ENCODE measurements around the gene JAM3. TPM values are rescaled to one million over a fixed set of nuclear protein-coding genes. Genes with fewer than 3 reads are reported as not detected.

JAM3 gene
- total RNA-seq, 1 donor from 2014 or later, result 101 TPM

GRCh38 chr11:134118006-134118405 is 49.1 kb downstream of the JAM3 start:
- DNase-seq, result no peak
- Mint-ChIP-seq H3K27ac (ENCODE audit: unreplicated experiment) (no peak overlapping the region), H3K9me3 (ENCODE audit: unreplicated experiment) (peaks cover 7% of the 10 kb centered on the region), H3K4me1 (ENCODE audit: low read depth, unreplicated experiment) (peaks cover 48% of the 10 kb centered on the region), H3K27me3 (ENCODE audit: unreplicated experiment) (peaks cover 2% of the 10 kb centered on the region), H3K4me3 (ENCODE audit: unreplicated experiment) (no peak overlapping the region), H3K36me3 (ENCODE audit: unreplicated experiment) (peaks cover 3% of the 10 kb centered on the region)
- TF ChIP-seq CTCF (IDR thresholded peaks at IDR 0.05; ENCODE audit: partially characterized antibody, unreplicated experiment), result no peak

- Mint-ChIP-seq H3K36me3 (ENCODE audit: unreplicated experiment) (peaks cover 3% of the 10 kb centered on the region), H3K27ac (ENCODE audit: unreplicated experiment) (peak overlapping the region; percentile 2)
These were observed 50.2 kb downstream of the JAM3 start for GRCh38 chr11:134119094-134119493.

GRCh38 chr11:134120143-134120850 is 51.4 kb downstream of the JAM3 start:
- peaks cover 64% of the 10 kb centered on the region for H3K4me1 Mint-ChIP-seq (ENCODE audit: low read depth, unreplicated experiment)
- peaks cover 12% of the 10 kb centered on the region for H3K9me3 Mint-ChIP-seq (ENCODE audit: unreplicated experiment)
- TF ChIP-seq CTCF (IDR thresholded peaks at IDR 0.05; ENCODE audit: partially characterized antibody, unreplicated experiment), result no peak
- H3K27ac Mint-ChIP-seq (ENCODE audit: unreplicated experiment), result peak overlapping the region; percentile 60
- no peaks in the 10 kb centered on the region for H3K36me3 Mint-ChIP-seq (ENCODE audit: unreplicated experiment)
- peaks cover 7% of the 10 kb centered on the region for H3K27me3 Mint-ChIP-seq (ENCODE audit: unreplicated experiment)
- DNase-seq, result peak; percentile 28
- H3K4me3 Mint-ChIP-seq (ENCODE audit: unreplicated experiment), result peak overlapping the region; percentile 50

More at GRCh38 chr11:134119094-134119493, 50.2 kb downstream of the JAM3 start:
- Mint-ChIP-seq H3K27me3 (ENCODE audit: unreplicated experiment) (peaks cover 4% of the 10 kb centered on the region), H3K4me1 (ENCODE audit: low read depth, unreplicated experiment) (peaks cover 59% of the 10 kb centered on the region), H3K9me3 (ENCODE audit: unreplicated experiment) (peaks cover 12% of the 10 kb centered on the region), H3K4me3 (ENCODE audit: unreplicated experiment) (no peak overlapping the region)
- no peak for TF ChIP-seq CTCF (IDR thresholded peaks at IDR 0.05; ENCODE audit: partially characterized antibody, unreplicated experiment)
- DNase-seq, result no peak

- H3K4me1 Mint-ChIP-seq (ENCODE audit: low read depth, unreplicated experiment), result peaks cover 72% of the 10 kb centered on the region
These were observed 52.2 kb downstream of the JAM3 start for GRCh38 chr11:134120921-134121526.

More at GRCh38 chr11:134120921-134121526, 52.2 kb downstream of the JAM3 start:
- Mint-ChIP-seq H3K9me3 (ENCODE audit: unreplicated experiment) (peaks cover 8% of the 10 kb centered on the region), H3K4me3 (ENCODE audit: unreplicated experiment) (peak overlapping the region; percentile 18), H3K27me3 (ENCODE audit: unreplicated experiment) (peaks cover 7% of the 10 kb centered on the region), H3K36me3 (ENCODE audit: unreplicated experiment) (no peaks in the 10 kb centered on the region), H3K27ac (ENCODE audit: unreplicated experiment) (peak overlapping the region; percentile 23)
- no peak for TF ChIP-seq CTCF (IDR thresholded peaks at IDR 0.05; ENCODE audit: partially characterized antibody, unreplicated experiment)
- no peak for DNase-seq

Measured in glutamatergic neuron (in vitro differentiated cells).